Right kidney (tissue), 1 donor: ENCODE data around the gene KLK14.

Experiments used
- DNase-seq: peaks from one replicate; pipeline ENCODE4 v3.0.0-alpha.2; 2016

KLK14 gene

GRCh38 chr19:51084505-51084904 is 1.8 kb upstream of the KLK14 start:
- DNase-seq, result no peak

GRCh38 chr19:51083783-51084182 is 1.1 kb upstream of the KLK14 start:
- DNase-seq, result no peak

- DNase-seq, result no peak
These were observed 494 bp upstream of the KLK14 start for GRCh38 chr19:51083181-51083580.

GRCh38 chr19:51081476-51081875 is 1.2 kb downstream of the KLK14 start:
- no peak for DNase-seq

- no peak for DNase-seq
These were observed 3.1 kb downstream of the KLK14 start for GRCh38 chr19:51079481-51080110.

GRCh38 chr19:51078731-51079130 is 4.0 kb downstream of the KLK14 start:
- DNase-seq, result no peak

- no peak for DNase-seq
These were observed 4.6 kb downstream of the KLK14 start for GRCh38 chr19:51078104-51078503.

- no peak for DNase-seq
These were observed 6.0 kb downstream of the KLK14 start for GRCh38 chr19:51076631-51077213.

- no peak for DNase-seq
These were observed 6.7 kb downstream of the KLK14 start for GRCh38 chr19:51075998-51076397.

- no peak for DNase-seq
These were observed 11.6 kb downstream of the KLK14 start for GRCh38 chr19:51071095-51071405.

- no peak for DNase-seq
These were observed 12.2 kb downstream of the KLK14 start for GRCh38 chr19:51070334-51071094.

GRCh38 chr19:51066393-51067186 is 16.1 kb downstream of the KLK14 start:
- no peak for DNase-seq

GRCh38 chr19:51065221-51065960 is 17.3 kb downstream of the KLK14 start:
- DNase-seq, result peak; percentile 26

- DNase-seq, result no peak
These were observed 18.0 kb downstream of the KLK14 start, which contains the start of gene KLK13 for GRCh38 chr19:51064534-51065220. KLK13 (minus strand) TSS chr19:51065092; CDS start chr19:51065067, 25 bp downstream.

GRCh38 chr19:51063664-51064063 is 19.0 kb downstream of the KLK14 start:
- DNase-seq, result no peak

GRCh38 chr19:51060973-51061372 is 21.7 kb downstream of the KLK14 start:
- DNase-seq, result no peak

- no peak for DNase-seq
These were observed 22.4 kb downstream of the KLK14 start for GRCh38 chr19:51060336-51060735.

GRCh38 chr19:51059715-51060114 is 23.0 kb downstream of the KLK14 start:
- DNase-seq, result no peak

- DNase-seq, result no peak
These were observed 26.8 kb downstream of the KLK14 start for GRCh38 chr19:51055866-51056265.

GRCh38 chr19:51047031-51047335 is 35.7 kb downstream of the KLK14 start:
- DNase-seq, result no peak

- DNase-seq, result no peak
These were observed 38.4 kb downstream of the KLK14 start for GRCh38 chr19:51044327-51044726.

GRCh38 chr19:51043497-51043896 is 39.2 kb downstream of the KLK14 start:
- no peak for DNase-seq
